Measurements from ENCODE around the gene ZNF714. TPM values are rescaled to one million over a fixed set of nuclear protein-coding genes. Genes with fewer than 3 reads are reported as not detected.
"Not testable (repeated sequence)": the region's sequence is repeated elsewhere in the genome, so short reads cannot be mapped to it uniquely, and the experiment has no call there.

Gene ZNF714
- total RNA-seq, 2 experiments from 2014 or later = 26.4 to 30.7 TPM

DNA sequence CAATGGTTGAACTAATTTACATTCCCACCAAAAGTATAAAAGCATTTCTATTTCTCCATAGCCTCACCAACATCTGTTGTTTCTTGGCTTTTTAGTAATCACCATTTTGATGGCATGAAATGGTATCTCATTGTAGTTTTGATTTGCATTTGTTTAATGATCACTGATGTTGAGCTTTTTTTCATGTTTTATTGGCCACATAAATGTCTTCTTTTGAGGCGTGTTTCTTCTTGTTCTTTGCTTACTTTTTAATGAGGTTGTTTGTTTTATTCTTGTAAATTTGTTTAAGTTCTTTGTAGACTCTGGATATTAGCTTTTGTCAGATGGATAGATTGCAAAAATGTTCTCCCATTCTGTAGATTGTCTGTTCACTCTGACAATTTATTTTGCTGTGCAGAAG lies 28.2 kb downstream of the ZNF714 start:
- DNase-seq (no peak), ATAC-seq (no peak)
- no peaks in the 10 kb centered on the region for H3K4me1 Mint-ChIP-seq
- no peak overlapping the region for H3K4me3 Mint-ChIP-seq
- no peaks in the 10 kb centered on the region for H3K27me3 Mint-ChIP-seq
- peaks cover 25% of the 10 kb centered on the region for H3K9me3 Mint-ChIP-seq (ENCODE audit: low read depth)
- CTCF ChIA-PET = interaction anchor here (1.0 kb wide), 1 partner anchor 374 kb away, joined by 3 read pairs; no protein-coding TSS in a partner anchor
- H3K27ac Mint-ChIP-seq = no peak overlapping the region
- H3K36me3 Mint-ChIP-seq = peaks cover 85% of the 10 kb centered on the region

DNA sequence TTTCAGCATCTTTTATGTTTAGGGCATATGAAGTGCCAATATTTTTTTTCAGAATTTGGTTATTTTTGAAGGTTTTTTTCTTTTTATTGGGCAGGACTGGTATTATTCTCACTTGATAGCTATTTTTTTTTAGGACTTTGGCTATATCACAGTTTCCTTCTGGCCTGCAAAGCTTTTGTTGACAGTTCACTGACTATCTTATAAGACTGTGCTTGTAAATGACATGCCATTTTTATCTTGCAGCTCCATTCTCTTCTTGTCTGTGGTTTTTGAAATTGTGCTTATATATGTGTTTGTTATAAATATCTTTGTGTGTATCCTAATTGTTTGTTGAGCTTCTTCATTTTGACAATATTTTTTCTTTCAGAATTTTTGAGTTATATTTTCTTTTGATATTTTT lies 33.4 kb downstream of the ZNF714 start:
- ATAC-seq = no peak
- Mint-ChIP-seq H3K27me3 (no peaks in the 10 kb centered on the region), H3K4me3 (no peak overlapping the region), H3K27ac (no peak overlapping the region), H3K4me1 (no peaks in the 10 kb centered on the region), H3K36me3 (peaks cover 85% of the 10 kb centered on the region), H3K9me3 (ENCODE audit: low read depth) (peaks cover 36% of the 10 kb centered on the region)
- CTCF ChIA-PET = no interaction called here
- DNase-seq = no peak

DNA sequence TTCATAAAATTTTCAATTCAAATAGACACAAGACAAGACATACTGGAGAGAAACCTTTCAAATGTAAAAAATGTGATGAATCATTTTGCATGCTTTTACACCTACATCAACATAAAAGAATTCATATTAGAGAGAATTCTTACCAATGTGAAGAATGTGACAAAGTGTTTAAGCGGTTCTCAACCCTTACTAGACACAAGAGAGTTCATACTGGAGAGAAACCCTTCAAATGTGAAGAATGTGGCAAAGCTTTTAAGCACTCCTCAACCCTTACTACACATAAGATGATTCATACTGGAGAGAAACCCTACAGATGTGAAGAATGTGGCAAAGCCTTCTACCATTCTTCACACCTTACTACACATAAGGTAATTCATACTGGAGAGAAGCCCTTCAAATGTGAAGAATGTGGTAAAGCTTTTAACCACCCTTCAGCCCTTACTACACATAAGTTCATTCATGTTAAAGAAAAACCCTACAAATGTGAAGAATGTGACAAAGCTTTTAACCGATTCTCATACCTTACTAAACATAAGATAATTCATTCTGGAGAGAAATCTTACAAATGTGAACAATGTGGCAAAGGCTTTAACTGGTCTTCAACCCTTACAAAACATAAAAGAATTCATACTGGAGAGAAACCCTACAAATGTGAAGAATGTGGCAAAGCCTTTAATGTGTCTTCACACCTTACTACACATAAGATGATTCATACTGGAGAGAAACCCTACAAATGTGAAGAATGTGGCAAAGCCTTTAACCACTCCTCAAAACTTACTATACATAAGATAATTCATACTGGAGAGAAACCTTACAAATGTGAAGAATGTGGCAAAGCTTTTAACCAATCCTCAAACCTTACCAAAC lies 35.3 kb downstream of the ZNF714 start:
- Mint-ChIP-seq H3K9me3 (ENCODE audit: low read depth) (peaks cover 36% of the 10 kb centered on the region), H3K27ac (no peak overlapping the region), H3K4me1 (no peaks in the 10 kb centered on the region), H3K4me3 (no peak overlapping the region), H3K27me3 (no peaks in the 10 kb centered on the region), H3K36me3 (peaks cover 76% of the 10 kb centered on the region)
- ATAC-seq = no peak
- DNase-seq = no peak
- CTCF ChIA-PET = no interaction called here

DNA sequence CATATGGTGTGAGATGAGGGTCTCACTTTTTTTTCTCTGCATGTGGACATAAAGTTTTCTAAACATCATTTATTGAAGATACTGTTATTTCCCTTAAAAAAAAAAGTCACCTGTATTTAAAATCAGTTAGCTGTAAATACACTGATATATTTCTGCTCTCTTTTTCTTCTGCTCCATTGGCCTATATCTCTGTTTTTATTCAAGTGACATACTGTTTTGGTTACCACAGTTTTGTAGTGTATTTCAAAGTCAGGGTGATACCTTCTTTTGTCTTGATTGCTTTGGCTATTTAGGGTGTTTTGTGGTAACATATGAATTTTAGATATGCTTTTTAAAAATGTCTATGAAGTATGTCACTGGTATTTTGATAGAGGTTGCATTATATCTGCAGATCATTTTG lies 44.1 kb downstream of the ZNF714 start:
- no peak overlapping the region for H3K27ac Mint-ChIP-seq

DNA sequence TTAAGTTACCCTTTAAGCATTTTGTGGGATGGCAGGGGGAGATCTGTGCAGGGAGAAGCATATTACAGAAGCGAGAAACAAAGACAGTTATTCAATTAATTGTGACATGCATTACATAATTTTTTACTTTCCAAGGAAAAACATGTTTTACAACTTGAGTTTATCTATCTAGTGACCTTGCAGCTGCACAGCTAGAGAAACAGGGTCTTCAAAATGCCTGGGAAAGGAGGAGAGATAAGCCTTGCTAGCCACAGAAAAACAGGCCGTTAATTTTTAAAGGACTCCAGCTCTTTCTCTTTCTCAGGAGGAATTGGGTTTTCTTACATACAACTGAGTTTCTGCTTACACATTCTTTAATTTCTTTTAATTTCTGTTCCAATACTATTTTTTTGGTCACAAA lies 45.0 kb downstream of the ZNF714 start:
- CTCF ChIA-PET = interaction anchor here (0.6 kb wide), 1 partner anchor 102 kb away, joined by 3 read pairs; no protein-coding TSS in a partner anchor
- ATAC-seq (no peak), DNase-seq (no peak)
- H3K9me3 Mint-ChIP-seq (ENCODE audit: low read depth) = peaks cover 8% of the 10 kb centered on the region
- H3K4me1 Mint-ChIP-seq = no peaks in the 10 kb centered on the region
- no peaks in the 10 kb centered on the region for H3K27me3 Mint-ChIP-seq
- peaks cover 26% of the 10 kb centered on the region for H3K36me3 Mint-ChIP-seq
- H3K4me3 Mint-ChIP-seq = no peak overlapping the region
- no peak overlapping the region for H3K27ac Mint-ChIP-seq

More for the DNA sequence above, 44.1 kb downstream of the ZNF714 start:
- peaks cover 32% of the 10 kb centered on the region for H3K36me3 Mint-ChIP-seq
- peaks cover 8% of the 10 kb centered on the region for H3K9me3 Mint-ChIP-seq (ENCODE audit: low read depth)
- H3K27me3 Mint-ChIP-seq = no peaks in the 10 kb centered on the region
- ATAC-seq (no peak), DNase-seq (no peak)
- H3K4me1 Mint-ChIP-seq = no peaks in the 10 kb centered on the region
- H3K4me3 Mint-ChIP-seq = no peak overlapping the region
- CTCF ChIA-PET = no interaction called here

DNA sequence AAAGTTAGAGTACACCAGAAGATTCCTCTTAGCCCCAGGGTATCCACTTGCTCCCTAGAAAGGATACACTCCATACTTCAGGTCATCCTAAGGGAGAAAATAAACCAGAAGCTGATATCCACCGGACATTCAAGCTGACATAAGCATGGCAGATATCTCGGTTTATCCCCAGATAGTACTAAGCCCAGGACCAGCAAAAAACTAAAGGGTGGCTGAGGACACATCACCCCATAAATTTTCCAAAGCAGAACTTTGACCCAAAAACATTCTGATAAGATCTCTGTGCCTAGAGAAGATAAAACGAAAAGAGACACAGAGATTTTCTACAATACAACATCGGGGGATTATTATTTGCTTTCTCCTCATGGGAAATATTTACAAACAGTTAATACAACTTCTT lies 45.9 kb downstream of the ZNF714 start:
- Mint-ChIP-seq H3K27ac (no peak overlapping the region), H3K4me1 (no peaks in the 10 kb centered on the region), H3K9me3 (ENCODE audit: low read depth) (peaks cover 8% of the 10 kb centered on the region), H3K27me3 (no peaks in the 10 kb centered on the region), H3K36me3 (peaks cover 19% of the 10 kb centered on the region), H3K4me3 (no peak overlapping the region)
- ATAC-seq = no peak
- no peak for DNase-seq
- CTCF ChIA-PET = no interaction called here

DNA sequence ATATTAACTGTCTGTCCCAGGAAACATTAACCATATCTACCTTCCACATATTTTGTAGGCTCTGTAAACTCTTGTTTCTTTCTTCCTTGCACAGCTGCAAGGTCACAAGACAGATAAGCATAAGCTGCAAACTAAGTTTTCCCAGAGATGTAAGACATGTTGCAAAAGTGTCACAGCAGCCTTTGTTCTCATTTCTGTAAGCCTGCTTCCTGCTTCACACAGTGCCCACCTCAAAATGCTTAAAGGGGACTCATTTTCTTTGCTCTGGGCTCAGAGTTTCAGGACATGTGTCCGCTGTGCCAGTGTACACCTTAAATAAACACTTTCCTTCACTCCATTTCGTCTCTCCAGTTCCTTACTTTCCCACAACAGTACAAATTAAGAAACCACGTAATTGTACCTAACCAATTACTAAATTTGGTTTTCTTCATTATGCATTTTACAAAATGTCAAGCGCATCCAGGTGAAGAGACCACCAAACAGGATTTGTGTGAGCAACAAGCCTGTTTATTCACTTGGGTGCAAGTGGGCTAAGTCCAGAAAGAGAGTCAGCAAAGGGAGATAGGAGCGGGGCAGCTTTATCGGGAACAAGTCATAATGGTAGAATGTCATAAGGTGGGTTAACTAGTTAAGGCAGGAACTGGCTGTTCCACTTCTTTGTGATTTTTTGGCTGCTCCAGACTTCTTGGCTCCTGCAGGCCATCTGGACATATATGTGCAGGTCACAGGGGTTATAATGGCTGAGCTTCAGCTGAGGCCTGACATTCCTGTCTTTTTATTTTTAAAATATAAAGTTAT lies 47.1 kb downstream of the ZNF714 start:
- no peak overlapping the region for H3K4me3 Mint-ChIP-seq
- H3K27me3 Mint-ChIP-seq = no peaks in the 10 kb centered on the region
- no peak for DNase-seq
- peaks cover 1% of the 10 kb centered on the region for H3K4me1 Mint-ChIP-seq
- CTCF ChIA-PET = no interaction called here
- H3K27ac Mint-ChIP-seq = no peak overlapping the region
- no peak for ATAC-seq
- H3K9me3 Mint-ChIP-seq (ENCODE audit: low read depth) = peaks cover 10% of the 10 kb centered on the region
- peaks cover 16% of the 10 kb centered on the region for H3K36me3 Mint-ChIP-seq

DNA sequence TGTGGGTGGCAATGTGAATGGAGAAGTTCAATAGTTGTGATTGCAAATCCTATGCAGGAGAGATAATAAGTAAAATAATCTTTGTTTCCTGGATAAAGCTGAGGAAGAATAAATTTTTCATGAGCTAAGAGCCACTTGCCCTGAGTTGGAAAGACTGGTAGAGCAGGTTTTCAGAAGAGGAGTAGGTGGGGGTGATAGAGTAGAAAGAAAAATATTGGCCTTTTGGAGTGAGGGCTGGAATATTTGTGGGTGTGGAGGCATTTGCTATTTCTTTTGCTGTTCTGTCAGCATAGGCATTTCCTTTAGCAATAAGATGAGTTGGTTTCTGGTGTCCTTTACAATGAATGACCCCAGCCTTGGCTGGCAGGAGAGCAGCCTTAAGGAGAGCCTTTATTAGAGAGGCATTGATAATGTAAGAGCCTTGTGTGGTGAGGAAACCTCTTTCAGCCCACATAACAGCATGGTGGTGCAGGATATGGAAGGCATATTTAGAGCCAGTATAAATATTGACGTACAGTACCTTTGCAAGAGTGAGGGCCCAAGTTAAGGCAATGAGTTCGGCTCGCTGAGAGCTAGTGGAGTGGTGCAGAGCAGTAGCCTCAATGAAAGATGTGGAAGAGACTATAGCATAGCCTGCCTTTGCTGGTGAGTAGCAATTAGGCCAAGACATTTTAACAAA lies 48.2 kb downstream of the ZNF714 start:
- H3K4me1 Mint-ChIP-seq = peaks cover 6% of the 10 kb centered on the region
- H3K4me3 Mint-ChIP-seq = no peak overlapping the region
- H3K27me3 Mint-ChIP-seq = no peaks in the 10 kb centered on the region
- peaks cover 13% of the 10 kb centered on the region for H3K9me3 Mint-ChIP-seq (ENCODE audit: low read depth)
- peaks cover 14% of the 10 kb centered on the region for H3K36me3 Mint-ChIP-seq
- no peak overlapping the region for H3K27ac Mint-ChIP-seq
- ATAC-seq (no peak), DNase-seq (no peak)
- CTCF ChIA-PET = no interaction called here

DNA sequence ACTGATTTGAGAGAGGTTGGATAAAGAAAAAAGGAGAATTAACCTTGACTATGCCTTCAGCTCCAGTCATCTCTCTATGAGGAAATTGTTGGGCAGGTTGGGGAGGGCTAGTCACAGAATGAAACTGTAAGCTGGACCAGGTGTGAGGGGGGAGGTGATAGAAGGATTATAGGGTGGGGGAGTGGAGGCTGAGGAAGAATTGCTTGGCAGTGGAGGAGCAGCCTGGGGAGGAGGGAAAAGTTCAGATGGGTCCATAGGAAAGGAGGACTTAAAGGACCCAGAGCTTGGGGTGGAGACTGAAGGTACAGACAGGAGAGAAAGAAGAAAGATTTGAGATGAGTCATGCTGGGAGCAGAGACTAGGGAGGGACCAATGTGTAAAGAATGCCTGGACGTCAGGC lies 51.6 kb downstream of the ZNF714 start:
- Mint-ChIP-seq H3K9me3 (ENCODE audit: low read depth) (peaks cover 10% of the 10 kb centered on the region), H3K27ac (no peak overlapping the region), H3K4me1 (peaks cover 6% of the 10 kb centered on the region), H3K36me3 (peaks cover 3% of the 10 kb centered on the region), H3K27me3 (no peaks in the 10 kb centered on the region), H3K4me3 (no peak overlapping the region)
- no peak for ATAC-seq
- DNase-seq = no peak
- CTCF ChIA-PET = no interaction called here

DNA sequence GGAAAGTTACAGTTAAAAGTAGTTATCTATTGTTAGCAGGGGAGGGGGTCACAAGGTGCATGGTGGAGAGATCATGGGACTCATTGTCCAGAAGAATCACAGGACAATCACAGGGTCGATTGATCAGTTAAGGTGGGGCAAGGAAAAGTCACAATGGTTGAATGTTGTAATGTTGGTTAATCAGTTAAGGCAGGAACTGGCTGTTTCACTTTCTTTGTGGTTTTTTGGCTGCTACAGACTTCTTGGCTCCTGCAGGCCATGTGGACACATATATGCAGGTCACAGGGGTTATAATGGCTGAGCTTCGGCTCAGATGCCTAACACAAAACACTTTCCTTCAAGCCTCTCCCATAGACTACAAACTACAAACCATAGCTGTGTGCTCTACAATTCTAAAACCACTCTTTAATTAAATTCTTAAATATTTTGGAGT lies 52.9 kb downstream of the ZNF714 start:
- no peak for DNase-seq
- Mint-ChIP-seq H3K27me3 (no peaks in the 10 kb centered on the region), H3K4me1 (peaks cover 6% of the 10 kb centered on the region), H3K4me3 (no peak overlapping the region), H3K9me3 (ENCODE audit: low read depth) (peaks cover 9% of the 10 kb centered on the region), H3K36me3 (peaks cover 6% of the 10 kb centered on the region), H3K27ac (no peak overlapping the region)
- ATAC-seq = no peak
- CTCF ChIA-PET = no interaction called here

DNA sequence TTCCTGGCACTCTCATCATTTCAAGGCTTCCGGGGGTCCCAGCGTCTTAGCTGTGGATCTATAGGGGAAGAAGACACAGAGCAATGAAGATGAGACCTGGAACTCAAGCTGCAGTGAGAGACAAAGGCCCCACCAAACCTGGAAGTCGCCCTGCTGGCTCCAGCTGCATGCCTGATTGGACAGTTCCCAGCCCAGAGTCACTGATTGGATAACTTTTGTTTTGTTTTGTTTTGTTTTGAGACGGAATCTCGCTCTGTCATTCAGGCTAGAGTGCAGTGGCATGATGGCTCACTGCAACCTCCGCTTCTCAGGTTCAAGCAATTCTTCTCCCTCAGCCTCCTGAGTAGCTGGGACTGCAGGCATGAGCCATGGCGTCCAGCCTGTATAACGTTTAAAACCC lies 53.4 kb downstream of the ZNF714 start:
- Mint-ChIP-seq H3K9me3 (ENCODE audit: low read depth) (peaks cover 6% of the 10 kb centered on the region), H3K27me3 (no peaks in the 10 kb centered on the region), H3K4me3 (no peak overlapping the region), H3K27ac (no peak overlapping the region), H3K36me3 (peaks cover 7% of the 10 kb centered on the region), H3K4me1 (peaks cover 6% of the 10 kb centered on the region)
- CTCF ChIA-PET = no interaction called here
- ATAC-seq = no peak
- DNase-seq = no peak

DNA sequence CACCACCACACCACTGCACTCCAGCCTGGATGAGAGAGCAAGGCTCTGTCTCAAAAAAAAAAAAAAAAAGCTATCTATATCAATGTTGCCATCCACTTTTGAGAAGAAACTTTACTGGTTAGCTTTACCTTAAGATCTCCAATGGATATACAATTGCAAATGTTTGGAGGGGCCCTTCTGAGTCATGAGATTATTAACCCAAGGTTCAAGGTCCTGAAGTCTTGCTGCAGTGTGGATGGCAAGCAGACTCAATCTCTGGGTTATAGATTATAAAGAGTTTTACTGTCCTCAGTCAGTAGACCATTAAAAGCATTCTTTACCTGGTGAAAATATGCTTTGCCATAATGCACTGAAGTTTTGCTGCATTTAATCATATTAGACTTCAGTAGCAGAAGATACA lies 56.1 kb downstream of the ZNF714 start:
- Mint-ChIP-seq H3K4me3 (no peak overlapping the region), H3K27me3 (no peaks in the 10 kb centered on the region), H3K27ac (no peak overlapping the region), H3K9me3 (ENCODE audit: low read depth) (peaks cover 4% of the 10 kb centered on the region), H3K36me3 (peaks cover 20% of the 10 kb centered on the region), H3K4me1 (peaks cover 19% of the 10 kb centered on the region)
- DNase-seq = no peak
- CTCF ChIA-PET = no interaction called here
- no peak for ATAC-seq

DNA sequence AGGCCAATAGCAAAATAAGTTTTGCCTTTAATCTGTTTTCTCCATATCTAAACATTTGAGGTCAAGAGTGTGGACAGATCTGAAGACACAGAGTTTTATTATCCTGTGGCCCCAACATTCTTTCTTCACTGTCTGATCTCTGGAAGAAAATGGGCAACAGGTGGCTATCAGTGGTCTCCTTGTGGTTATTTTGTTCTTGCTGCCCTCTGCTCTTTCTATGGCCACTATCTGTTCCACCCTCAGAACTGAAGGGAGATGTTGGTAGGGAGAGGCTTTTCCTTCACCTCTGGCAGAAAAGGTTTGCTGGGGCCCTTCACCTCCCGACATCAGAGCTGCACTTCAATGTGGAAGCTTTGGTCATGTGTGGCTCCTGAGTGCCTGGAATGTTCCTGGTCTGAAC lies 59.0 kb downstream of the ZNF714 start:
- not testable (repeated sequence) for H3K9me3 Mint-ChIP-seq (ENCODE audit: low read depth)

More for the DNA sequence above, 59.0 kb downstream of the ZNF714 start:
- DNase-seq, H3K27me3 Mint-ChIP-seq, H3K27ac Mint-ChIP-seq, H3K4me3 Mint-ChIP-seq, ATAC-seq: not testable (repeated sequence)
- peaks cover 23% of the 10 kb centered on the region for H3K4me1 Mint-ChIP-seq
- peaks cover 46% of the 10 kb centered on the region for H3K36me3 Mint-ChIP-seq
- CTCF ChIA-PET = interaction anchor here (1.1 kb wide), 1 partner anchor 113 kb away, joined by 3 read pairs; no protein-coding TSS in a partner anchor

Data from activated CD8-positive, alpha-beta memory T cell treated with anti-CD3 and anti-CD28 coated beads, Interleukin-2, amount 10 ng/mL, durations not matched to agents 7 days and 5 days (primary cell).